Memory B cell (primary cell): Measurements from ENCODE around the gene ABAT.
"Not testable (repeated sequence)": the region's sequence is repeated elsewhere in the genome, so short reads cannot be mapped to it uniquely, and the experiment has no call there.

Experiments used
- ATAC-seq: fragments of 150-1000 bp; cut with Tn5 transposase; 2 replicates; pipeline ENCODE4 v1.10.0; 2021; ENCODE audit warnings: low read depth, mild to moderate bottlenecking, moderate library complexity
- DNase-seq, 2 donors: peaks; one replicate each; pipeline ENCODE4 v3.0.0; 2022; ENCODE audit warnings: low spot score in 2 of 2
- H3K27ac Mint-ChIP-seq: one replicate; pipeline ENCODE4 v1.8.0; 2022; ENCODE audit warnings: mild to moderate bottlenecking, moderate library complexity, mixed read lengths
- H3K27me3 Mint-ChIP-seq: one replicate; pipeline ENCODE4 v1.8.0; 2022; ENCODE audit warnings: mixed read lengths
- H3K36me3 Mint-ChIP-seq: one replicate; pipeline ENCODE4 v1.8.0; 2022; ENCODE audit warnings: mild to moderate bottlenecking, mixed read lengths
- H3K4me1 Mint-ChIP-seq: one replicate; pipeline ENCODE4 v1.8.0; 2022; ENCODE audit warnings: mixed read lengths
- H3K4me3 Mint-ChIP-seq: one replicate; pipeline ENCODE4 v1.8.0; 2022; ENCODE audit warnings: mild to moderate bottlenecking, moderate library complexity, mixed read lengths
- H3K9me3 Mint-ChIP-seq: one replicate; pipeline ENCODE4 v1.8.0; 2022; ENCODE audit warnings: mixed read lengths

The ABAT gene

DNA sequence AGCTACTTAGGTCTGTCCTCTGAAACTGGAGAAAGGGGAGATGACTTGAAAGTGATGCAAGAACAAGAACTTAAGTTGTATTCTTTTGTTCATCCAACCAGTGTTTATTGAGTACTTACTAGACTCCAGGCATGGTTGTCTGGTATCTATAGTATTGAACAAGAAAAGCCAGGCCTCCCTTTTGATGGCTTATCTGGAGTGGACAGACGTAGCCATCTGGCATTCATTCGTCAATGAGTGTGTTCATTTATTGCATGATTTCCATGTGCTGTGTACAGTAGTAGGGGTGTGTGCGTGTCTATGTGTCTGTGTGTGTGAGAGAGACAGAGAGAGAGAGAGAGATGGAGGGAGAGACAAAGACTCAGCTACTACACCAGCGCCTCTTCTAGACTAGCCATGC is 9.2 kb downstream of the ABAT start:
- ATAC-seq = no peak
- peaks cover 22% of the 10 kb centered on the region for H3K36me3 Mint-ChIP-seq

DNA sequence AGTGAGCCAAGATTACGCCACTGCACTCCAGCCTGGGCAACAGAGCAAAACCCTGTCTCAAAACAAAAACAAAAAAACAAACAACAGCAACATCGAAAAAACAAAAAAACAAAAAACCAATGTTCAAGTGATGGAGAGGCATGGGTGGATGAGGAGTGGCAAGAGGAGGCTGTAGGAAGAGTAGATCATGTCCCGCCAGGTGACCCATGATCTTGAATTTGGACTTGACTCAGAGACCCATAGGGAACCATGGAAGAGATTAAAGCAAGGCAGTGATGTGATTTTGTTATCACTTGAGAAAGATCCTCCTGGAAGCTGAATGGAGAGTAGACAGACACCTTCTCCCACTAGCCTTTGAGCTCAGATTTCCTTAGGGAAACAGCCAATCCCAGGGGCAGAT is 11.2 kb downstream of the ABAT start:
- Mint-ChIP-seq H3K4me3 (no peak overlapping the region), H3K27ac (no peak overlapping the region), H3K9me3 (peaks cover 9% of the 10 kb centered on the region)

More for the DNA sequence above, 9.2 kb downstream of the ABAT start:
- peaks cover 5% of the 10 kb centered on the region for H3K27me3 Mint-ChIP-seq
- H3K9me3 Mint-ChIP-seq = peaks cover 5% of the 10 kb centered on the region
- peaks cover 17% of the 10 kb centered on the region for H3K4me1 Mint-ChIP-seq
- H3K4me3 Mint-ChIP-seq = no peak overlapping the region
- no peak for DNase-seq
- no peak overlapping the region for H3K27ac Mint-ChIP-seq

DNA sequence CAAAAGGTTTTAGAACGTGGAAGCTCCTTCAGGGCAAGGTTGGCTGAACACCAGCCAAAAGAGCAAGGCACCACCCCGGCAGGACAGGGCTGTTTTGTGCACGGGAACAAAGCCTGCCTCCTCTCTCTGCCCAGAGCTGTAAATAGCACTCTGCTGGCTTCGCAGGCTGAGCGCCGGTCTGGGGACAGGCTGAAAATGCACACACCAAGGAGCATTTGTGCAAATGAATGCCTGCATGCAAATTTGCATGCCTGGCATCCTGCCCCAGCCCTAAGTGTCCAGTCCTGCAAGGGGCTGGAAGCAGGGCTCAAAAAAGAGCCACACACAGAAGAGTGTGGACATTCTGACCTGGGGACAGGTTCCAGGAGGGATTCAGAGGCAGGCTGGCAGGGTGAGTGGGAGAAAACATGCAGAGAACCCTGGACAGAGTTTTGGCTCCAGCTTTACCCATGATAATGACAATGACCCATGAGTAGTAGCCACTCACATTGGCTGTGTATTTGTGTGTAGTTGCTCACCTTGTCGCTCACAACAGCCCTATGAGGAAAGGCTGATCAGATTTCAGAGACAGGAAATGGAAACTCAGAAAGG is 11.7 kb downstream of the ABAT start:
- Mint-ChIP-seq H3K27me3 (no peaks in the 10 kb centered on the region), H3K4me1 (peaks cover 8% of the 10 kb centered on the region), H3K27ac (no peak overlapping the region), H3K9me3 (peaks cover 9% of the 10 kb centered on the region), H3K4me3 (no peak overlapping the region), H3K36me3 (peaks cover 33% of the 10 kb centered on the region)
- ATAC-seq (no peak), DNase-seq (no peak)

More for the DNA sequence above, 11.2 kb downstream of the ABAT start:
- peaks cover 29% of the 10 kb centered on the region for H3K36me3 Mint-ChIP-seq
- H3K4me1 Mint-ChIP-seq = peaks cover 10% of the 10 kb centered on the region
- ATAC-seq (no peak), DNase-seq (no peak)
- no peaks in the 10 kb centered on the region for H3K27me3 Mint-ChIP-seq

DNA sequence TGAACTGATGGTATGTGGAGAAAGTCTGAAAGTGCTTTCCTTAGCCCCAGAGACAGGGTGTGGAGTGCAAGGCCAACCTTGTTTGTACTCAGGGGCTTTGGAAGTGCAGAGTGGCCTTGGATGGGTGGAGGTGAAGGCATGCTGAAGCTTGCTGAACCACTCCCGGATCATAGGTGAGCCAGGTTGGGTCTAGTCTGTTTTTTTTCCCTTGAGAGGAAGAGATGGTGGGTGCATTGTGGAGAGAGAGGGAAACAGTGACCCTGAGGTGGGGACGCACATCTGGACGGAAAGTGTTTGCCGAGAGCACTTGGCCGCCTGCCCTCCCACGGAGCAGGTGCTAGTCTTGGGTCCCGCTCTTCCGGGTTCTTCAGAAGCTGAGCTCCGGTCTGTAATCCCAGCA is 12.5 kb downstream of the ABAT start:
- no peaks in the 10 kb centered on the region for H3K27me3 Mint-ChIP-seq
- H3K4me3 Mint-ChIP-seq = no peak overlapping the region
- H3K36me3 Mint-ChIP-seq = peaks cover 33% of the 10 kb centered on the region
- H3K4me1 Mint-ChIP-seq = peaks cover 8% of the 10 kb centered on the region
- H3K27ac Mint-ChIP-seq = no peak overlapping the region
- ATAC-seq (no peak), DNase-seq (no peak)
- peaks cover 9% of the 10 kb centered on the region for H3K9me3 Mint-ChIP-seq

DNA sequence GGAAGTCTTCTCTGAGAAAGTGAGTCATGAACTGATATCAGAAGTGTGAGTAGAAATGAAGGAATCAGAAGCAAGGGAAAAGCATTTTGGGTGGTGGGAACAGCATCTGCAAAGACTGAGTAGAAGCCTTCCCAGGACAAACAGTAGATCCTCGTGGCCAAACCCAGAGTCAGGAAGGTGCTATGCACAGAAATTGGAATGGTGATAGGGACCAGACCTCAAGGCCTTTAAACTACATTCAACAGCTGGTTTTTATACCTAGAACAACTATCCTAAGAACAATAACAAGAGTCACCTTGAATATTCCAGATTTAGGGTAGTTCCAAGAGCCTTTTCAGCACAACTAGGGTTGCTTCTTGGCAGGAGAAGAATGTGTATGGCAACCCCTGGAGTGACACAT is 15.3 kb downstream of the ABAT start:
- Mint-ChIP-seq H3K4me1 (peaks cover 5% of the 10 kb centered on the region), H3K4me3 (no peak overlapping the region), H3K36me3 (peaks cover 35% of the 10 kb centered on the region)

DNA sequence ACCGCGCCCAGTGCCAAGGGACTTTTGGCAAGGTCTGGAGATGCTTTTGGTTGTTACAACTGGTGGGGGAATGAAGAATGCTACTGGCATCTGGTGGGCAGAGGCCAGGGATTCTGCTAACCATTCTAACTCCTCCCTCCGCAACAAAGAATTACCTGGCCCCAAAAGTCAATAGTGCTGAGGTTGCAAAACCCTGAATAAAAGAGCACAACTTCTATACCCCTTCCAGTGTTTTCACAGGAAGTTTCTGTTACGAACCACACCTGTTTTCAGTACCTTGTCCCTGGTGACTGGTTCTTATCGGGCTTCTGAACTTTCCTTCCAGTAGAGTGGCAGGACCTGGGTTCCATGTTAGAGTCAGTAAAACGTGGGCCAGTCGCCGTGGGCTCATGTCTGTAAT is 17.3 kb downstream of the ABAT start:
- peaks cover 9% of the 10 kb centered on the region for H3K9me3 Mint-ChIP-seq
- no peaks in the 10 kb centered on the region for H3K4me1 Mint-ChIP-seq
- no peak overlapping the region for H3K4me3 Mint-ChIP-seq
- ATAC-seq = no peak
- no peak overlapping the region for H3K27ac Mint-ChIP-seq
- peaks cover 31% of the 10 kb centered on the region for H3K36me3 Mint-ChIP-seq
- DNase-seq = no peak
- H3K27me3 Mint-ChIP-seq = no peaks in the 10 kb centered on the region

More for the DNA sequence above, 15.3 kb downstream of the ABAT start:
- Mint-ChIP-seq H3K9me3 (peaks cover 9% of the 10 kb centered on the region), H3K27me3 (no peaks in the 10 kb centered on the region), H3K27ac (no peak overlapping the region)
- no peak for DNase-seq
- no peak for ATAC-seq

DNA sequence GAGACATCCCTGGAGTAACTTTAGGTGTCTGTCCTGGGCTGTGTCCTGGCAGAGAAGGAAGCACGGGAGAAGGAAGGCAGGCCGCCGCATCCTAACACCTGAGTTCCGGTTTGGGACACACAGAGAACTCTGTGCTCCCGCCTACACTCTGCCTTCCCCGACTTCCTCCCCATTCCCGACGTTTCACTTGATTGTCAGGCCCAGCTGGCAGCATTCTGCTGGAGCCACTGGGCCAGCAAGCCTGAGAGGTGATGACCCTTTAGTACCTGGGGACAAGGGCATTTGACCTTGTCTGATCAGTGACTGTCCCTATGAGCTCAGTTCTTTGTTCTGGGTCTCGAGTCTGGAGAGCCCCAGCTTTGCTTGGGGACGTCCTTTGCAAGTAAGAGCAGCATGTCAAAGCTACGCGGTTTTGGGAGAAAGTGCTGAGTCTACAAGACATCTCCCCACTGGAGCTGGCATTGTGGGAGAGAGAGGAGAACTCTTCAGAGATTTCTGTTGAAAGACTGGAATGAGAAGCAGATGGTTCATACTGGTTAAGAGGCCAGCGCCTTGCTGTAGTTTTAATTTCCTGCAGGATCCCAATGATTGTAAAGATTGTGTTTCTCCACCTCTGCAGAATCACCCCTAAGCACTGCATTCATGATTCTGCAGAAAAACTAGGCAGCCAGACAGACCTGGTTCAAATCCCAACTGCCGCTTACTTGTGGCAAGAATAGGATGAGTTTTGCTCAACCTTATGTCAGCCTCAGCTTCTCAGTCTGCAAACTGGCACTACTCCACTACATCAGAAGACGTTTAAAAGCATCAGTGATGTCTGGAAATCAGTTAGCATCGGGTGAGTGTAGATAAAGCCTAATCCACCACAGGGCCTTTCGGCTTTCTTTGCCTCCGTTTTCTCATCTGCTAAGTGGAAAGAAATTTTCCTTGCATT is 20.6 kb downstream of the ABAT start:
- Mint-ChIP-seq H3K4me1 (no peaks in the 10 kb centered on the region), H3K36me3 (peaks cover 16% of the 10 kb centered on the region), H3K9me3 (no peaks in the 10 kb centered on the region), H3K27me3 (no peaks in the 10 kb centered on the region), H3K27ac (no peak overlapping the region), H3K4me3 (no peak overlapping the region)
- DNase-seq = no peak
- no peak for ATAC-seq

DNA sequence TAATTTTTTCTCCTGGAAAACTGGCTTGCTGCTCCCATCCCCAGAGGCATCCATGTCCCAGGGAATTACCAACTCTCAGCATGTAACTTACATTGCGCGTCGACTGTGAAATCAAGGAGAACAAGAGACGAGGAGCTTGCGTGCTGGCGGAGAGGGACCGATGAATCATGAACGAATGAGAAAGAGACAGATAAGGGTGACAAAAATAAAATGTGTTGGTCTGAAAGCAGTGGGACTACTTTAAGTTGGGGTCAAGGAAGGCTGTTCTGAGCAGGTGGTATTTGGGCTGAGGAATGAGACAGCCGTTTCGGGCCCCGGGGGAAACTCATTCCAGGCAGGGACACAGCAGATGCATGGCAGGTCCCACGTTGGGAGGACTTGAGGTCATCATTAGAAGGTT is 22.5 kb downstream of the ABAT start:
- no peak for ATAC-seq
- no peaks in the 10 kb centered on the region for H3K27me3 Mint-ChIP-seq
- no peaks in the 10 kb centered on the region for H3K9me3 Mint-ChIP-seq
- peaks cover 14% of the 10 kb centered on the region for H3K36me3 Mint-ChIP-seq
- no peak overlapping the region for H3K27ac Mint-ChIP-seq
- no peak for DNase-seq
- peaks cover 2% of the 10 kb centered on the region for H3K4me1 Mint-ChIP-seq
- H3K4me3 Mint-ChIP-seq = no peak overlapping the region

DNA sequence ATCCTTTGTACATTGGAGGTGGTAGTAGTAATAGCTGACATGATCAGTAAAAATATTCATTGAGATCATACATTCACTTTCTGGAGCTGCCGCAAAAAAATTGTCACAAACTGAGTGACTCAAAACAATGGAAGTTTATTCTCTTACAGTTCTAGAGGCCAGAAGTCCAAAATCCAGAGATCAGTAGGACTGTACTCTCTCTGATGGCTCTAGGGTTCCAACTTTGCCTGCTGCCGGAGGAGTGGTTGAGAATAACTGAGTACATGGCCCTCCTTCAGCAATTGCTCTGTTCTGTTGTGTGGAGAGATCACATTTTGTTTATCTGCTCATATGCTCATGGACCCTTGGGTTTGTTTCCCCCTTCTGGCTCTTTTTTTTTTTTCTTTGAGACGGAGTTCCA is 23.5 kb downstream of the ABAT start:
- H3K4me3 Mint-ChIP-seq = no peak overlapping the region
- H3K9me3 Mint-ChIP-seq = no peaks in the 10 kb centered on the region
- H3K4me1 Mint-ChIP-seq = peaks cover 2% of the 10 kb centered on the region
- ATAC-seq (no peak), DNase-seq (no peak)
- no peak overlapping the region for H3K27ac Mint-ChIP-seq
- peaks cover 20% of the 10 kb centered on the region for H3K36me3 Mint-ChIP-seq
- no peaks in the 10 kb centered on the region for H3K27me3 Mint-ChIP-seq

DNA sequence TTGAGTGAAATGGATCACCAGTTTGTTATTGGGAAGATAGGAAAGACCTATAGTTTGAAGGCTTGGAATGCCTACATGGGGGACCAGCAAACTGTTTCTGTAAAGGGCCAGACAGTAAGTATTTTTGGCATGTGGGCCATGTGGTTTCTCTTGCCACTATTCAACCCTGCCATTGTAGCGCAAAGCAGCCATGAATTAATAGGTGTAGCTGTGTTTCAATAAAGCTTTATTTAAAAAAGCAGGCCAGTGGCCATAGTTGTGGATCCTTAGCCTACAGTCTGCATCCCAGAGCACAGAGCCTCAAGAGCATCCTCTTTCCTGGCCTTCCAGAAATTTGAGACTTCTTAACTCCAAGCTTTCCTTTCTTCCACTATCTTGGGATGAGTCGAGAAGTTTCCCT is 29.3 kb downstream of the ABAT start:
- Mint-ChIP-seq H3K36me3 (peaks cover 31% of the 10 kb centered on the region), H3K9me3 (no peaks in the 10 kb centered on the region), H3K27ac (no peak overlapping the region), H3K27me3 (no peaks in the 10 kb centered on the region), H3K4me1 (peaks cover 6% of the 10 kb centered on the region), H3K4me3 (no peak overlapping the region)
- ATAC-seq = no peak
- no peak for DNase-seq

DNA sequence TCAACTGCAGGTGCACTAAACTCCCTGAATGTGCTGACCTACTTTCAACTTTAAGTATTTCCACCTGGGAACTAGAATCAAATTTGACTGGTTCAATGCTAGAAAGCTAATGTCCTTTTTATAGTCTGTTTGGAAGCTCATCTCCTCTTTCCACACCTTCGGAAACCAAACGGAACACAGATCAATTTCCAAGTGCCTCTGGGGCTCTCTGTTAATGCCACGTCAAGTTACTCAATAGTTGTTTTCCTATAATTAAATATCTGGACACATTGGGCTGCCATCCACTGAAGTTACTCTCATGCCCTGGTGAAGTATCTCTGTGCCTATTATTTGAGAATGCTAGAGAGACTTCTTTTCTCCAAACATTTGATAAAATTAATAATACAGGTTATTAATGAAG is 29.7 kb downstream of the ABAT start:
- H3K4me1 Mint-ChIP-seq = peaks cover 6% of the 10 kb centered on the region
- ATAC-seq (no peak), DNase-seq (no peak)
- H3K9me3 Mint-ChIP-seq = no peaks in the 10 kb centered on the region
- H3K4me3 Mint-ChIP-seq = no peak overlapping the region
- no peak overlapping the region for H3K27ac Mint-ChIP-seq
- H3K27me3 Mint-ChIP-seq = no peaks in the 10 kb centered on the region
- H3K36me3 Mint-ChIP-seq = peaks cover 28% of the 10 kb centered on the region

DNA sequence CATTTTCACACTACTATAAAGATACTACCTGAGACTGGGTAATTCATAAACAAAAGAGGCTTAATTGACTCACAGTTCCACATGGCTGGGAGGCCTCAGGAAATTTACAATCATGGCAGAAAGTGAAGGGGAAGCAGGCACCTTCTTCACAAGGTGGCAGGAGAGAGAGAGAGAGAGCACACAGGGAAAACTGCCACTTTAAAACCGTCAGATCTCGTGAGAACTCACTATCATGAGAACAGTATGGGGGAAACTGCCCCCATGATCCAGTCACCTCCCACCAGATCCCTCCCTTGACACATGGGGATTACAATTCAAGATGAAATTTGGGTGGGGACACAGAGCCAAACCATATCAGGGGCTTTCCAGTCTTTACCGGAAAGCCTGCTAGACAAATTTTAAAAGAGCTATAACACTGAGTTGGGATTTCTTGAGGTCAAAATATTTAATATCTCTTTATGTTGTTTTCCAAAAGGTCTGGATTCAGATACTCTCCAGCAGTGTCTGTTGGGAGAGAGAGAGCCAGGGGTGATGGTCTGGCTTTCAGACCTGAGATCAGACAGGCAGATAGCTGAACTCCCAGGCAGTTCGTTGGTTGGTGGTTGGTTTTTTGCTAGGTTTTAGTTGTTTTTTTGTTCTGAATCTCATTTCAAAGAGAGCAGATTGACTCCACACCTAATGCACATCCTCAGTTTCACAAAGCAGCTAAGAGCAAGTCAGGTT is 30.8 kb downstream of the ABAT start:
- not testable (repeated sequence) for H3K9me3 Mint-ChIP-seq, H3K27ac Mint-ChIP-seq, H3K4me3 Mint-ChIP-seq, H3K4me1 Mint-ChIP-seq, DNase-seq, ATAC-seq, H3K27me3 Mint-ChIP-seq
- peaks cover 25% of the 10 kb centered on the region for H3K36me3 Mint-ChIP-seq

DNA sequence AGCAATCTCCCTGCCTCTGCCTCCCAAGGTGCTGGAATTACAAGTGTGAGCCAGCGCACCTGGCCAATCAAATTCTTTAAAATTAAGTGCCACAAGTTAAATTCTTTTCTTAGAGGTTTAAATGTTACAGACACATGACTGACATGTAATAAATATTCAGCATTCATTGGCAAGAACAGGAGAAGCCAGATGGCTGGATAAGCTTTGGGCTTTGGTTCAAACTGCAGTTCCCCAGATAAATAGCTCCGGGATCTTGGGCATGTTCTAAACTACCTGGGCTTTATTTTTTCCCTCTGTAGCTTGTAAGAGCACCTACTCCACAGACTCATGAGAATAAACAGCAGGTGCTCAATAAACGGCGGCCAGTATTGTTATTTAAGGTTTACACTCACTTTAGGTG is 34.1 kb downstream of the ABAT start:
- Mint-ChIP-seq H3K27ac (no peak overlapping the region), H3K4me3 (no peak overlapping the region), H3K27me3 (no peaks in the 10 kb centered on the region), H3K9me3 (peaks cover 4% of the 10 kb centered on the region), H3K36me3 (peaks cover 17% of the 10 kb centered on the region), H3K4me1 (peaks cover 13% of the 10 kb centered on the region)
- ATAC-seq (no peak), DNase-seq (no peak)
